GM21737 (cell line): ENCODE data around the gene ISG15.
A peak's percentile ranks its signal among the peaks of the same experiment; 100 is the strongest.
"Not testable (repeated sequence)": the region's sequence is repeated elsewhere in the genome, so short reads cannot be mapped to it uniquely, and the experiment has no call there.

Experiments used
- ATAC-seq: cut with Tn5 transposase; IDR thresholded peaks from one replicate; pipeline ENCODE4 v1.9.1; 2021; ENCODE audit warnings: mild to moderate bottlenecking, moderate library complexity; ENCODE audit not compliant: unreplicated experiment

Gene ISG15

GRCh38 chr1:1006305-1007159, 6.8 kb upstream of the ISG15 start:
- ATAC-seq: no peak

- not testable (repeated sequence) for ATAC-seq
Measured at GRCh38 chr1:1010131-1010530, 3.2 kb upstream of the ISG15 start.

GRCh38 chr1:1011396-1011949, 1.8 kb upstream of the ISG15 start:
- no peak for ATAC-seq

- ATAC-seq: not testable (repeated sequence)
Measured at GRCh38 chr1:1012736-1013104, 577 bp upstream of the ISG15 start.

- no peak for ATAC-seq
Measured at GRCh38 chr1:1013922-1014648, 788 bp downstream of the ISG15 start.

- ATAC-seq: no peak
Measured at GRCh38 chr1:1014799-1015681, 1.7 kb downstream of the ISG15 start.

- ATAC-seq: not testable (repeated sequence)
Measured at GRCh38 chr1:1017397-1018320, 4.4 kb downstream of the ISG15 start.

GRCh38 chr1:1018321-1018685, 5.0 kb downstream of the ISG15 start:
- ATAC-seq: not testable (repeated sequence)

- ATAC-seq: peak; percentile 66
Measured at GRCh38 chr1:1019122-1019999, 6.1 kb downstream of the ISG15 start.

- ATAC-seq: peak; percentile 22
Measured at GRCh38 chr1:1020000-1020404, 6.7 kb downstream of the ISG15 start, which contains the start of gene AGRN. Gene AGRN (plus strand): TSS chr1:1020120. CDS start chr1:1020173, 53 bp downstream.

GRCh38 chr1:1020415-1021009, 7.2 kb downstream of the ISG15 start:
- ATAC-seq: peak; percentile 12

- no peak for ATAC-seq
Measured at GRCh38 chr1:1021010-1021919, 8.0 kb downstream of the ISG15 start.

GRCh38 chr1:1021920-1022259, 8.6 kb downstream of the ISG15 start:
- ATAC-seq: no peak

GRCh38 chr1:1022302-1023009, 9.2 kb downstream of the ISG15 start:
- no peak for ATAC-seq

- ATAC-seq: no peak
Measured at GRCh38 chr1:1023700-1024099, 10.4 kb downstream of the ISG15 start.

- no peak for ATAC-seq
Measured at GRCh38 chr1:1024149-1024770, 11.0 kb downstream of the ISG15 start.
